ENCODE measurements around the gene JPH4. TPM values are rescaled to one million over a fixed set of nuclear protein-coding genes. Genes with fewer than 3 reads are reported as not detected.

The JPH4 gene
- total RNA-seq, 1 donor from 2014 or later: 3.2 TPM

- no peaks in the 10 kb centered on the region for H3K9me3 ChIP-seq (ENCODE audit: low read depth)
- peaks cover 34% of the 10 kb centered on the region for H3K4me1 Mint-ChIP-seq
- H2AFZ ChIP-seq (replicated peaks): no peak overlapping the region
- no peak overlapping the region for H3K27ac ChIP-seq
- no peak overlapping the region for H3K27ac Mint-ChIP-seq
- TF ChIP-seq EZH2phosphoT487 (IDR thresholded peaks at IDR 0.05) (no peak), EZH2 (IDR thresholded peaks at IDR 0.05) (no peak)
- TF ChIP-seq, protein P1, sequence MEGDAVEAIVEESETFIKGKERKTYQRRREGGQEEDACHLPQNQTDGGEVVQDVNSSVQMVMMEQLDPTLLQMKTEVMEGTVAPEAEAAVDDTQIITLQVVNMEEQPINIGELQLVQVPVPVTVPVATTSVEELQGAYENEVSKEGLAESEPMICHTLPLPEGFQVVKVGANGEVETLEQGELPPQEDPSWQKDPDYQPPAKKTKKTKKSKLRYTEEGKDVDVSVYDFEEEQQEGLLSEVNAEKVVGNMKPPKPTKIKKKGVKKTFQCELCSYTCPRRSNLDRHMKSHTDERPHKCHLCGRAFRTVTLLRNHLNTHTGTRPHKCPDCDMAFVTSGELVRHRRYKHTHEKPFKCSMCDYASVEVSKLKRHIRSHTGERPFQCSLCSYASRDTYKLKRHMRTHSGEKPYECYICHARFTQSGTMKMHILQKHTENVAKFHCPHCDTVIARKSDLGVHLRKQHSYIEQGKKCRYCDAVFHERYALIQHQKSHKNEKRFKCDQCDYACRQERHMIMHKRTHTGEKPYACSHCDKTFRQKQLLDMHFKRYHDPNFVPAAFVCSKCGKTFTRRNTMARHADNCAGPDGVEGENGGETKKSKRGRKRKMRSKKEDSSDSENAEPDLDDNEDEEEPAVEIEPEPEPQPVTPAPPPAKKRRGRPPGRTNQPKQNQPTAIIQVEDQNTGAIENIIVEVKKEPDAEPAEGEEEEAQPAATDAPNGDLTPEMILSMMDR (IDR thresholded peaks at IDR 0.05): peak; percentile 27
- peak overlapping the region; percentile 90 for H3K4me3 Mint-ChIP-seq
- H3K9me3 Mint-ChIP-seq: no peaks in the 10 kb centered on the region
- peak; percentile 39 for DNase-seq (ENCODE audit: low spot score)
- no peaks in the 10 kb centered on the region for H3K36me3 ChIP-seq
- peaks cover 29% of the 10 kb centered on the region for H3K4me1 ChIP-seq
- peak overlapping the region; percentile 73 for H3K4me3 ChIP-seq
- peak overlapping the region; percentile 14 for H3K9ac ChIP-seq
- no peaks in the 10 kb centered on the region for H3K36me3 Mint-ChIP-seq
- H3K27me3 ChIP-seq: no peaks in the 10 kb centered on the region
- H4K20me1 ChIP-seq (ENCODE audit: low read depth): peaks cover 8% of the 10 kb centered on the region
- H3F3A ChIP-seq (ENCODE audit: low read depth): peaks cover 32% of the 10 kb centered on the region
- H3K79me2 ChIP-seq (ENCODE audit: low read depth): peaks cover 10% of the 10 kb centered on the region
- peaks cover 12% of the 10 kb centered on the region for H3K27me3 Mint-ChIP-seq (ENCODE audit: insufficient read depth, low read depth)
- peak overlapping the region; percentile 86 for H3K4me2 ChIP-seq
These were observed 11.8 kb downstream of the JPH4 start for GRCh38 chr14:23566778-23567185.

GRCh38 chr14:23566112-23566777 is 12.3 kb downstream of the JPH4 start:
- H3K4me2 ChIP-seq: peak overlapping the region; percentile 86
- H3K36me3 ChIP-seq: no peaks in the 10 kb centered on the region
- no peaks in the 10 kb centered on the region for H3K9me3 ChIP-seq (ENCODE audit: low read depth)
- no peaks in the 10 kb centered on the region for H3K27me3 ChIP-seq
- Mint-ChIP-seq H3K4me1 (peaks cover 34% of the 10 kb centered on the region), H3K27me3 (ENCODE audit: insufficient read depth, low read depth) (peaks cover 14% of the 10 kb centered on the region), H3K9me3 (no peaks in the 10 kb centered on the region), H3K4me3 (peak overlapping the region; percentile 90), H3K27ac (no peak overlapping the region), H3K36me3 (no peaks in the 10 kb centered on the region)
- peak overlapping the region; percentile 73 for H3K4me3 ChIP-seq
- H4K20me1 ChIP-seq (ENCODE audit: low read depth): peaks cover 8% of the 10 kb centered on the region
- H3F3A ChIP-seq (ENCODE audit: low read depth): peaks cover 32% of the 10 kb centered on the region
- no peak for DNase-seq (ENCODE audit: low spot score)
- no peak overlapping the region for H3K9ac ChIP-seq
- no peak overlapping the region for H3K27ac ChIP-seq
- H2AFZ ChIP-seq (replicated peaks): no peak overlapping the region
- peaks cover 29% of the 10 kb centered on the region for H3K4me1 ChIP-seq
- H3K79me2 ChIP-seq (ENCODE audit: low read depth): peaks cover 10% of the 10 kb centered on the region
- TF ChIP-seq EZH2phosphoT487 (IDR thresholded peaks at IDR 0.05): no peak
- TF ChIP-seq, protein P1 (IDR thresholded peaks at IDR 0.05): no peak
- TF ChIP-seq EZH2 (IDR thresholded peaks at IDR 0.05): no peak

- H3K4me1 ChIP-seq: peaks cover 29% of the 10 kb centered on the region
- H3K27me3 ChIP-seq: no peaks in the 10 kb centered on the region
- no peak overlapping the region for H2AFZ ChIP-seq (replicated peaks)
- H4K20me1 ChIP-seq (ENCODE audit: low read depth): peaks cover 8% of the 10 kb centered on the region
- H3K4me2 ChIP-seq: no peak overlapping the region
- no peak overlapping the region for H3K4me3 ChIP-seq
- no peaks in the 10 kb centered on the region for H3K9me3 ChIP-seq (ENCODE audit: low read depth)
- H3K27me3 Mint-ChIP-seq (ENCODE audit: insufficient read depth, low read depth): peaks cover 14% of the 10 kb centered on the region
- DNase-seq (ENCODE audit: low spot score): no peak
- H3K27ac ChIP-seq: no peak overlapping the region
- no peaks in the 10 kb centered on the region for H3K9me3 Mint-ChIP-seq
- H3K36me3 ChIP-seq: no peaks in the 10 kb centered on the region
- no peak overlapping the region for H3K9ac ChIP-seq
- TF ChIP-seq EZH2phosphoT487 (IDR thresholded peaks at IDR 0.05): no peak
- TF ChIP-seq, protein P1 (IDR thresholded peaks at IDR 0.05): no peak
- TF ChIP-seq EZH2 (IDR thresholded peaks at IDR 0.05): no peak
- H3K79me2 ChIP-seq (ENCODE audit: low read depth): peaks cover 10% of the 10 kb centered on the region
- H3F3A ChIP-seq (ENCODE audit: low read depth): peaks cover 32% of the 10 kb centered on the region
- no peaks in the 10 kb centered on the region for H3K36me3 Mint-ChIP-seq
- no peak overlapping the region for H3K27ac Mint-ChIP-seq
- peak overlapping the region; percentile 33 for H3K4me3 Mint-ChIP-seq
- H3K4me1 Mint-ChIP-seq: peaks cover 34% of the 10 kb centered on the region
These were observed 13.0 kb downstream of the JPH4 start for GRCh38 chr14:23565626-23566025.
